H1 (cell line): ENCODE results near the gene ADD2. TPM values are rescaled to one million over a fixed set of nuclear protein-coding genes. Genes with fewer than 3 reads are reported as not detected.
A peak's percentile ranks its signal among the peaks of the same experiment; 100 is the strongest.

ENCODE experiments used
- ASH2L ChIP-seq: fragments of 200-600, 300-600 bp; sonication (generic); IDR thresholded peaks from one replicate; pipeline ENCODE4 v1.7.1; 2017; ENCODE audit warnings: low read length
- ATF3 ChIP-seq: IDR thresholded peaks from 2 replicates; pipeline ENCODE4 v1.6.1; 2011; ENCODE audit warnings: low read depth, mild to moderate bottlenecking, low read length; ENCODE audit not compliant: insufficient read depth
- BACH1 ChIP-seq: IDR thresholded peaks from 2 replicates; pipeline ENCODE4 v1.6.1; 2012; ENCODE audit warnings: low read length, improper control_type of control experiment
- CBX8 ChIP-seq: fragments of 300-800, 300-1000 bp; sonication (generic); IDR thresholded peaks from 2 replicates; pipeline ENCODE4 v1.7.1; 2016; ENCODE audit warnings: low read depth, low read length, borderline replicate concordance
- CREB1 ChIP-seq: IDR thresholded peaks from 2 replicates; pipeline ENCODE4 v1.6.1; 2012; ENCODE audit warnings: inconsistent platforms
- CTBP2 ChIP-seq: IDR thresholded peaks from 2 replicates; pipeline ENCODE4 v1.7.0; 2011; ENCODE audit warnings: borderline replicate concordance, mild to moderate bottlenecking, moderate library complexity, mixed read lengths, low read length; ENCODE audit not compliant: insufficient read depth, insufficient read length
- E2F6 ChIP-seq: IDR thresholded peaks from 2 replicates; pipeline ENCODE4 v1.6.1; 2012; ENCODE audit warnings: inconsistent platforms
- GTF2F1 ChIP-seq: IDR thresholded peaks from 2 replicates; pipeline ENCODE4 v1.6.1; 2012; ENCODE audit warnings: low read depth, low read length, improper control_type of control experiment, borderline replicate concordance
- HDAC6 ChIP-seq: IDR thresholded peaks from one replicate; pipeline ENCODE4 v1.7.1; 2012; ENCODE audit warnings: low read depth, mild to moderate bottlenecking, inconsistent platforms, low read length, moderate library complexity
- JUND ChIP-seq: IDR thresholded peaks from 2 replicates; pipeline ENCODE4 v1.6.1; 2011; ENCODE audit warnings: mild to moderate bottlenecking, improper control_type of control experiment, low read length
- KDM4A ChIP-seq: IDR thresholded peaks from one replicate; pipeline ENCODE4 v1.7.1; 2012; ENCODE audit warnings: low read depth, mild to moderate bottlenecking, moderate library complexity, low read length, inconsistent platforms; ENCODE audit not compliant: severe bottlenecking
- PHF8 ChIP-seq: fragments of 200-600 bp; sonication (generic); conservative IDR thresholded peaks from 2 replicates; pipeline ENCODE4 v1.7.1; 2012; ENCODE audit warnings: low read depth, mild to moderate bottlenecking, inconsistent platforms, low read length, moderate library complexity
- POLR2A ChIP-seq, 2 experiments: IDR thresholded peaks; 1 replicate in 1 of 2; 2 replicates in 1 of 2; pipeline ENCODE4 v1.6.1; 2011; ENCODE audit warnings: low read depth in 2 of 2, low read length in 2 of 2, mild to moderate bottlenecking in 2 of 2; ENCODE audit errors: control extremely low read depth in 1 of 2
- RAD21 ChIP-seq, 2 experiments: IDR thresholded peaks in 1 of 2; conservative IDR thresholded peaks in 1 of 2; 2 replicates each; pipeline ENCODE4 v1.6.1; 2011; ENCODE audit warnings: low read depth in 2 of 2, low read length in 2 of 2, improper control_type of control experiment in 1 of 2, inconsistent platforms in 1 of 2, mild to moderate bottlenecking in 1 of 2, moderate library complexity in 1 of 2
- RNF2 ChIP-seq: fragments of 200-900, 300-1000 bp; sonication (generic); IDR thresholded peaks from 2 replicates; pipeline ENCODE4 v1.7.1; 2016; ENCODE audit warnings: borderline replicate concordance, low read depth, mild to moderate bottlenecking, antibody characterized with exemption, low read length; ENCODE audit not compliant: poor library complexity, severe bottlenecking; ENCODE audit errors: missing control alignments
- SAP30 ChIP-seq: fragments of 300-600 bp; sonication (generic); IDR thresholded peaks from 2 replicates; pipeline ENCODE4 v1.7.1; 2012; ENCODE audit warnings: low read length, moderate library complexity, mild to moderate bottlenecking, inconsistent platforms; ENCODE audit not compliant: insufficient read depth, insufficient replicate concordance
- SIRT6 ChIP-seq: IDR thresholded peaks from one replicate; pipeline ENCODE4 v1.7.1; 2012; ENCODE audit warnings: low read length, inconsistent platforms
- TAF7 ChIP-seq: optimal IDR thresholded peaks from 2 replicates; pipeline ENCODE3; 2011; ENCODE audit warnings: low read depth, mild to moderate bottlenecking, inconsistent platforms, low read length, moderate library complexity, borderline replicate concordance
- TBP ChIP-seq: IDR thresholded peaks from 2 replicates; pipeline ENCODE4 v1.6.1; 2011; ENCODE audit warnings: low read depth, low read length, improper control_type of control experiment
- USF2 ChIP-seq: IDR thresholded peaks from 2 replicates; pipeline ENCODE4 v1.6.1; 2011; ENCODE audit warnings: low read length, improper control_type of control experiment
- YY1 ChIP-seq: IDR thresholded peaks from 2 replicates; pipeline ENCODE4 v1.6.1; 2011; ENCODE audit warnings: low read depth, mild to moderate bottlenecking, low read length
- polyA plus RNA-seq, 7 experiments: library from polyadenylated mRNA; depleted of rRNA in 3 of 7; stranded (reverse) in 5 of 7; unstranded in 2 of 7; fragments of >200 nt in 5 of 7; fragments of 200-250 nt in 2 of 7; gene quantifications; 1 replicate in 5 of 7; 2 replicates in 1 of 7; 4 replicates in 1 of 7; pipeline versions ENCODE4 v1.2.1 to v1.2.3, GENCODE V29; 2011 to 2013; ENCODE audit warnings: missing spikeins in 2 of 7, mixed read lengths in 2 of 7
- total RNA-seq: library from RNA; stranded (reverse); fragmentation: NEBNext Ultra II Directional; extraction: Animal tissue kit (Norgen Biotek cat#: 25700); gene quantifications from 2 replicates; pipeline ENCODE4 v1.2.1, GENCODE V29; 2021

The ADD2 gene
- total and polyA plus RNA-seq, 2 of the 8 experiments (the other 6 are each of a cell fraction or from before 2014, with no cell fraction given), result 58.5 to 170 TPM

GRCh38 chr2:70767699-70768589 lies at the start of gene ADD2 (continued):
- no peak for TF ChIP-seq BACH1
- peak; percentile 93 for TF ChIP-seq TAF7
- TF ChIP-seq POLR2A (IDR thresholded peaks at IDR 0.05; ENCODE audit: control extremely low read depth in 1 of 2, low read depth in 2 of 2, low read length in 2 of 2), result peak; percentile 73 to 82
- peak; percentile 61 for TF ChIP-seq PHF8
- no peak for TF ChIP-seq CTBP2
- no peak for TF ChIP-seq CBX8
- TF ChIP-seq RNF2, result no peak
- peak; percentile 89 for TF ChIP-seq KDM4A
- peak; percentile 92 for TF ChIP-seq TBP
- no peak for TF ChIP-seq ASH2L
- 0 out of 2 replicates have a peak, but pooled peaks have one; percentile 21 for TF ChIP-seq E2F6
- no peak for TF ChIP-seq JUND
- no peak for TF ChIP-seq HDAC6
- 0 out of 2 replicates have a peak, but pooled peaks have one; percentile 37 for TF ChIP-seq GTF2F1
- no peak for TF ChIP-seq YY1
- TF ChIP-seq SIRT6, result no peak
- no peak for TF ChIP-seq ATF3
- TF ChIP-seq CREB1, result no peak; the same call in 1 of the 2 replicates
- peak; percentile 22 to 56; a peak in 3 of 4 replicates for TF ChIP-seq RAD21 (IDR thresholded peaks at IDR 0.05 in 1 of 2, conservative IDR thresholded peaks at IDR 0.05 in 1 of 2; ENCODE audit: low read depth in 2 of 2, low read length in 2 of 2)
- TF ChIP-seq SAP30, result no peak
- no peak for TF ChIP-seq USF2
